ENCODE results near the gene ATP5F1A.

GRCh38 chr18:46097801-46098615 lies at the start of gene ATP5F1A:
- TF ChIP-seq CTCF (conservative IDR thresholded peaks at IDR 0.05; ENCODE audit: low read length) = no peak
- TF ChIP-seq EZH2phosphoT487 (IDR thresholded peaks at IDR 0.05; ENCODE audit: borderline replicate concordance, low read depth, low read length) = no peak

Data from OCI-LY7 (cell line).